GM18861 (cell line): ENCODE results near the gene MSRB1.

Experiments used
- ATAC-seq: cut with Tn5 transposase; IDR thresholded peaks from one replicate; pipeline ENCODE4 v1.9.1; 2021; ENCODE audit not compliant: unreplicated experiment

The MSRB1 gene, protein sequence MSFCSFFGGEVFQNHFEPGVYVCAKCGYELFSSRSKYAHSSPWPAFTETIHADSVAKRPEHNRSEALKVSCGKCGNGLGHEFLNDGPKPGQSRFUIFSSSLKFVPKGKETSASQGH

GRCh38 chr16:1942810-1943726 is at the start of gene MSRB1:
TSS of gene MSRB1 (minus strand) at chr16:1943199. CDS start at chr16:1943156, 43 bp downstream.
- peak; percentile 82 for ATAC-seq

DNA sequence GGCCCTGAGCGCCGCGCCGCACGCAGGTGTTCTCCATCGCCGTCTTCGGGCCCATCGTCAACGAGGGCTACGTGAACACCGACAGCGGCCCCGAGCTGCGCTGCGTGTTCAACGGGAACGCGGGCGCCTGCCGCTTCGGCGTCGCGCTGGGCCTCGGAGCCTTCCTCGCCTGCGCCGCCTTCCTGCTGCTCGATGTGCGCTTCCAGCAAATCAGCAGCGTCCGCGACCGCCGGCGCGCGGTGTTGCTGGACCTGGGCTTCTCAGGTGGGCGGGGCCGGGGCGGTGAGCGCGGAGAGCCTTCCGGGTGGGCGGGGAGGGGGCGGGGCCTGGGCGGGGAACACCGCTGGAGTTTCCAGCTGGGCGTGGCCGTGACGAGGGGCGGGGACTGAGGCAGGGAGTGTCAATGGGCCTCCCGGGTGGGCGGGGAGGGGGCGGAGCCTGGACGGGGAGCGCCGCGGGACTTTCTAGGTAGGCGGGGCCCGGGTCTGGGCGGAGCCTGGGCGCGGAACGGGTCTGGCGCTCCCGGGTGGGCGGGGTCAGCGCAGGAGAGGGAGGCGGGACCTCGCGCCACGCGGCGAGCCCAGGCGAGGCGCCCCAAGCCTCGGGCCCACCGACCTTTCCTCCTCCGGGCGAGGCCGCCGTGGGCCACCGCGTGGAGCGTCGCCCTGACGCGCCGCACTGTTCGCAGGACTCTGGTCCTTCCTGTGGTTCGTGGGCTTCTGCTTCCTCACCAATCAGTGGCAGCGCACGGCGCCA is 49.1 kb upstream of the MSRB1 start:
- ATAC-seq = no peak

- ATAC-seq = no peak
Observed at GRCh38 chr16:1991588-1991947, 48.6 kb upstream of the MSRB1 start.

- no peak for ATAC-seq
Observed at GRCh38 chr16:1991135-1991551, 48.1 kb upstream of the MSRB1 start.

DNA sequence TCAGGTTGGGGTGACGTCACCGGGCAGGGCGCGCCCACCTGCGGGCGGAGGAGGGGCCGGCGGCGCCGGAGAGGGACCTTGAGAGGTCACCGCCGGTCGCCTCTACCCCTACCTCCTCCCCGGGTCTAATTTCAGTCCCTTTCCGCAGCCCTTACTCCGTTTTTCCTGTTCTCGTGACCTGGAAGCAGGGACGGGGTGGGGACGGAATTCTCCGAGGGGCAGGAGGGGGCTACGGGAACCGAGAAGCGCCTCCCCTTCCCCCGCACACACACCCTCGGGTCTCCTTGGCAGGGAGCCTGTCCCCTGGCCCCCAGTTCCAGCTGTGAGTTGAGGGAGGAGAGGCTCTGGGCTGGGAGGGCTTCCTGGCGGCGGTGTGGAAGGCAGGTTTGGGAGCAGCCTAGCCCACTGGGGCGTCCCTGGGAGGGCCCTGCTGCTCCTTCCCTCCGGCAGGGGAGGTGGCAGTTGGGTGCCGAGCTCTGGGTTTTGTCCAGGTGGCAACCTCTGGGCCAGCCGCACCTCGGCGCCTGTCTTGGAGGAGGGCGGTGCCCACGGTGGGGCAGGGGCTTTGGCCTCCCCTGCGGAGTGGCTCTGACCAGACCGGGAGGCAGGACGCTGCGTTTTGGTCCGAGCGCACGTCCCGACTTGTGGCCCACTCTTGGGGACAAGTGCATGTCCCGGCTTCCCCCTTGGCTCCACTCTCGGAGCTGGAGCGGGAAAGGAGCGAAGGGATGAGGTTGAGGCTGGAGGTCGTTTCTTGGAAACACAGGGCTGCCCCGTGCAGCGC is 47.5 kb upstream of the MSRB1 start:
- no peak for ATAC-seq

- ATAC-seq = no peak
Observed at GRCh38 chr16:1990101-1990350, 47.0 kb upstream of the MSRB1 start.

- no peak for ATAC-seq
Observed at GRCh38 chr16:1989209-1990100, 46.5 kb upstream of the MSRB1 start, which contains the start of gene SYNGR3. TSS of gene SYNGR3 (plus strand) at chr16:1989970. CDS start at chr16:1990103, 133 bp downstream.

DNA sequence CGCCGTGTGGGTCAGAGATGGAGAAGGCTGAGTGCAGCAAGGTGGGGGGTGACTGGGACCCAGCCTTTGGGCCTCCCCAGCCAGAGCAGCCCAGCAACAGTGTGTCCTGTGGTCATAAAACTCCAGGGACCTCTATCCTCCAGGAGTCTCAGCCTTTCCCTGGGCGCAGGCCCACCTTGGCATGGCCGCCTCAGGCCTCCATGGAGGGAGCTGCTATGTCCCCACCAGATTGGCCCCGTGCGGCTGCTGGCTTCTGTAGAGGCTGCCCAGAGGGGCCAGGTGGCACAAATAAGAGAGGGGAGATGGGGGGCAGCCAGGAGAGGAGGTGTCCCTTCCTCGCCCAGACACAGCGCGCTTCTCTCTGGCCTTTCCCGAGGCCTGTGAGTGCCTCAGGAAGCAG is 44.2 kb upstream of the MSRB1 start:
- no peak for ATAC-seq

- no peak for ATAC-seq
Observed at GRCh38 chr16:1985466-1986150, 42.6 kb upstream of the MSRB1 start.

GRCh38 chr16:1984347-1985225 is 41.6 kb upstream of the MSRB1 start:
- ATAC-seq = no peak

DNA sequence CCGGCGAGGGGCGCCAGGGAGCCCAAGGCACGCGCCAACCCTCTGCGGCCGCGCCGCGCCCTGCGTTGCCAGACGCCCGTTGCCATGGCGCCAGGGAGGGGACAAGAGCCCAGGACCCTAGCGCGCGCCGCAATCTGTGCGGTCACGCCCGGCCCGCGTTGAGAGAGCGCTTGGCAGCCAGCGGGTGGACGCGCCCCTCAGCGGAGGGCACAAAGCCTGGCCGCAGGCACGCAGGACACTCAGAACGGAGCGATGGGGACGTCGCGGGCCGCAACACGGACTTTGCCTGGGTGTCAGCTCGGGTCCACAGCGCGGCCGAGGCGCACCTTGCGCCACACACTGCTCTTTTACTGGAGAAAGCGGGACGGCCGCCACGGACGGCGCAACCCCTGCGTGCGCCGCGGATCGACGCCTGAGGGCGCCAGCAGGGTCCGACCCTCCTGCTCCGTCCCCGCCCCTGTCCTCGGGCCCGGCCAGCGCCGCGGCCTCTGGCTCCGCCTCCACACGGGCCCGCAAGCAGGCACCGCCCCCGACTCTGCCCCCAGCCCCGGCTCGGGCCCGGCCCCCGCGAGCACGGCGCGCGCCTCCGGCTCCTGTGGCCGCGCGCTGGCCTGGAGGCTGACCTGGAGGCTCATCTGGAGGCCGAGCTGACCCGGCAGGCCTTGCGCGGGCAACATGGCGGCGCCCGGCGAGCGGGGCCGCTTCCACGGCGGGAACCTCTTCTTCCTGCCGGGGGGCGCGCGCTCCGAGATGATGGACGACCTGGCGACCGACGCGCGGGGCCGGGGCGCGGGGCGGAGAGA is 40.7 kb upstream of the MSRB1 start, which contains the start of gene GFER:
Gene GFER (plus strand): TSS at position 650 of the 803 bp plus-strand sequence. CDS start 26 bp downstream, at position 676.
- ATAC-seq = peak; percentile 65

GRCh38 chr16:1982991-1983543 is 40.1 kb upstream of the MSRB1 start:
- no peak for ATAC-seq

DNA sequence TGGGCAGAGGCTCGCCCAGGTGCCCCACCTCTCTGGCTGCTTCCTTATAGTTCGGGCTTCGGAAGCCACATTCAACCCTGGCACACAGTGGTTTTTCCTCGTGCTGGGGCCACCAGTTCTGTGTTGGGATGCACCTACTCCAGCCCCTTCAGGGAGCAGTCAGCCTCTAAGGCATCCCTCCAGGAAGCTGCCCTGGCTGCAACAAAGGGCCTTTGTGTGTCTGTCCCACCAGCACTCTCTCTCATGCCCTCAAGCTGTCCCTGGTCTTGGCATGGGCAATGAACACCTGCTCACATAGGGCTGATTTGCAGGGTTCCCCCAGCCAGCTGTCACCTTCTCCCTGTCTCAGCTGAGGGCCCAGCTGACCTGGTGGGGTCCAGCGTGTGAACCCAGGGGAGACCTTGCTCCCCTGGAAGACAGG is 39.0 kb upstream of the MSRB1 start:
- no peak for ATAC-seq

GRCh38 chr16:1981398-1981836 is 38.4 kb upstream of the MSRB1 start, which contains the start of gene NOXO1:
TSS of gene NOXO1 (minus strand) at chr16:1981469. CDS start at chr16:1981179, 290 bp downstream.
- ATAC-seq = no peak

DNA sequence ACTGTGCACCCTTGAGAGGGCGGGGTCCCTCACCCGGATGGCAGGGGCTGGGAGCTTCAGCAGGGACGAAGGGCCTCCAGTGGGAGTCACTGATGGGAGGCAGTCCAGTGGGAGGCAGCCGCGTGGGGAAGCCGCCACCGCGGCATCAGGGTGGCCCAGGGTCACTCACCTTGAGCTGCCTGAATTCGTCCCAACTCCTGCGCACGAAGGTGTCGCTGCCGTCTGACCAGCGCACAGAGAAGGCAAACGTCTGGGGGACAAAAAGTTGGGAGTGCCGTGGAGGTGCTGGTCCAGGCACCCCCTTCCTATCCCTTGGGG is 37.7 kb upstream of the MSRB1 start:
- ATAC-seq = no peak

DNA sequence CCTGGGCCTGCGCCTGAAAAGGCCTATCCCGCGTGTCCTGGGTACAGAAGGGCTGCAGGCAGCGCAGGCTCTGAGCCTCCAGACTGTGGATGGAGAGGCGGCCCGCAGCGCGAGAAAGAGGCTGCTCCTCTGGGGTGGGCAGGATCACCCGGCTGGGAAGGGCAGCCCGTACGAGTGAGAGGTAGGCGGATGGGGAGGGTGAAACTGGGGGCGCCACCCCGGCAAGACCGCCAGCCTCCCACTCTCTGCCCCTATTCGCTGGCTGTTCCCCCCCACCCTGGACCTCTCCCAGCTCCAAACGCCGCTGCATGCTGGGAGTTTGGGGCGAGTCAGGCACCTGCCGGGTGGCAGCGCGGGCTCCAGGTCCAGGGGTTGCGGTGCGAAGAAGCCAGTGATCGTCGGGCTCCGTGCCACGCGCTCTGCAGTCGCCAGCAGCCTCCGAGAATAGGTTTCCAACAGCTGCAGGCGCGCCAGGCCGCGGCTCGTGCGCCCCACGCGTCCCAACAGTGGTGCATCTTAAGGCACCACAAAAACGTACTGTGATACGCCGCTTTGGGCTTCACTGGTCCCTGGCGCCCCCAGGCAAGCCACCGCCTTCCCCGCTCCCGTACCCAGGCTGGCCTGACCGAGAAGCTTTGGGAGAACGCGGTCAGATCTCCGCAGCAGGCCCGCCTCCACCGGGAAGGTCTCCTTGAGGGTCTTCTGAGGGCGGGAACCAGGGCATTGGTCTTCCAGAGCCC is 37.2 kb upstream of the MSRB1 start:
- ATAC-seq = no peak
